Measurements from ENCODE around the gene UQCRFS1.

The UQCRFS1 gene

GRCh38 chr19:29259867-29260281, 46.9 kb upstream of the UQCRFS1 start:
- H2AFZ ChIP-seq (ENCODE audit: low read length): no peak overlapping the region
- H3K9me3 ChIP-seq (replicated peaks; ENCODE audit: insufficient read depth, low read length): no peaks in the 10 kb centered on the region
- H3K9me2 ChIP-seq (replicated peaks; ENCODE audit: insufficient read depth, low read length): no peaks in the 10 kb centered on the region
- H3K79me2 ChIP-seq (ENCODE audit: low read length): no peaks in the 10 kb centered on the region
- no peak for DNase-seq
- no peaks in the 10 kb centered on the region for H3K27me3 ChIP-seq (replicated peaks; ENCODE audit: insufficient read depth, low read length)
- H3K4me1 ChIP-seq (ENCODE audit: low read length): peaks cover 5% of the 10 kb centered on the region; the same call in 1 of the 2 replicates
- TF ChIP-seq EZH2 (optimal IDR thresholded peaks at IDR 0.05; ENCODE audit: low read depth, low read length) (no peak), EZH2phosphoT487 (IDR thresholded peaks at IDR 0.05; ENCODE audit: low read length) (no peak), CTCF (IDR thresholded peaks at IDR 0.05; ENCODE audit: low read length) (no peak)
- no peaks in the 10 kb centered on the region for H4K20me1 ChIP-seq (ENCODE audit: insufficient read depth, low read length)
- H3K4me2 ChIP-seq (ENCODE audit: low read depth, low read length): no peak overlapping the region
- no peak overlapping the region for H3K9ac ChIP-seq (ENCODE audit: low read length)
- no peak overlapping the region for H3K4me3 ChIP-seq (ENCODE audit: low read length)
- H3F3A ChIP-seq (ENCODE audit: insufficient read depth, low read length): no peaks in the 10 kb centered on the region
- H3K27ac ChIP-seq (ENCODE audit: low read length): no peak overlapping the region
- H3K36me3 ChIP-seq (replicated peaks; ENCODE audit: insufficient read depth, low read length): no peaks in the 10 kb centered on the region

- no peak overlapping the region for H3K27ac ChIP-seq (ENCODE audit: low read length)
- H3K79me2 ChIP-seq (ENCODE audit: low read length): no peaks in the 10 kb centered on the region
- H3K4me3 ChIP-seq (ENCODE audit: low read length): no peak overlapping the region
- no peaks in the 10 kb centered on the region for H3K36me3 ChIP-seq (replicated peaks; ENCODE audit: insufficient read depth, low read length)
- H4K20me1 ChIP-seq (ENCODE audit: insufficient read depth, low read length): no peaks in the 10 kb centered on the region
- no peaks in the 10 kb centered on the region for H3K9me3 ChIP-seq (replicated peaks; ENCODE audit: insufficient read depth, low read length)
- peaks cover 5% of the 10 kb centered on the region; the same call in 1 of the 2 replicates for H3K4me1 ChIP-seq (ENCODE audit: low read length)
- TF ChIP-seq EZH2phosphoT487 (IDR thresholded peaks at IDR 0.05; ENCODE audit: low read length) (no peak), CTCF (IDR thresholded peaks at IDR 0.05; ENCODE audit: low read length) (peak; percentile 32)
- H3K27me3 ChIP-seq (replicated peaks; ENCODE audit: insufficient read depth, low read length): no peaks in the 10 kb centered on the region
- DNase-seq: peak; percentile 21
- peak overlapping the region; percentile 51; the same call in 1 of the 2 replicates for H3K4me2 ChIP-seq (ENCODE audit: low read depth, low read length)
- H3K9ac ChIP-seq (ENCODE audit: low read length): no peak overlapping the region
- H3K9me2 ChIP-seq (replicated peaks; ENCODE audit: insufficient read depth, low read length): no peaks in the 10 kb centered on the region
- no peaks in the 10 kb centered on the region for H3F3A ChIP-seq (ENCODE audit: insufficient read depth, low read length)
- H2AFZ ChIP-seq (ENCODE audit: low read length): no peak overlapping the region
These were observed 46.2 kb upstream of the UQCRFS1 start for GRCh38 chr19:29259153-29259552.

GRCh38 chr19:29256516-29256915, 43.6 kb upstream of the UQCRFS1 start:
- no peaks in the 10 kb centered on the region for H3K79me2 ChIP-seq (ENCODE audit: low read length)
- no peak for TF ChIP-seq EZH2phosphoT487 (IDR thresholded peaks at IDR 0.05; ENCODE audit: low read length)
- no peak for TF ChIP-seq EZH2 (optimal IDR thresholded peaks at IDR 0.05; ENCODE audit: low read depth, low read length)
- TF ChIP-seq CTCF (IDR thresholded peaks at IDR 0.05; ENCODE audit: low read length): no peak
- no peaks in the 10 kb centered on the region for H3K36me3 ChIP-seq (replicated peaks; ENCODE audit: insufficient read depth, low read length)
- no peak for DNase-seq
- H3K4me1 ChIP-seq (ENCODE audit: low read length): peaks cover 5% of the 10 kb centered on the region; the same call in 1 of the 2 replicates
- H3K4me3 ChIP-seq (ENCODE audit: low read length): no peak overlapping the region
- no peaks in the 10 kb centered on the region for H3K9me2 ChIP-seq (replicated peaks; ENCODE audit: insufficient read depth, low read length)
- no peaks in the 10 kb centered on the region for H3F3A ChIP-seq (ENCODE audit: insufficient read depth, low read length)
- no peaks in the 10 kb centered on the region for H4K20me1 ChIP-seq (ENCODE audit: insufficient read depth, low read length)
- no peak overlapping the region for H2AFZ ChIP-seq (ENCODE audit: low read length)
- no peaks in the 10 kb centered on the region for H3K9me3 ChIP-seq (replicated peaks; ENCODE audit: insufficient read depth, low read length)
- H3K27me3 ChIP-seq (replicated peaks; ENCODE audit: insufficient read depth, low read length): no peaks in the 10 kb centered on the region
- no peak overlapping the region for H3K27ac ChIP-seq (ENCODE audit: low read length)
- H3K4me2 ChIP-seq (ENCODE audit: low read depth, low read length): no peak overlapping the region
- H3K9ac ChIP-seq (ENCODE audit: low read length): no peak overlapping the region
